ES-I3 (cell line): ENCODE data around the gene RPL19.

Experiments used
- H3K36me3 ChIP-seq: 2 replicates; pipeline ENCODE4 v1.6.1; 2013; ENCODE audit warnings: mild to moderate bottlenecking, low read length, control low read depth, moderate library complexity; ENCODE audit not compliant: insufficient read depth
- H3K4me1 ChIP-seq: 2 replicates; pipeline ENCODE4 v1.6.1; 2013; ENCODE audit warnings: mild to moderate bottlenecking, control low read depth, low read length; ENCODE audit not compliant: insufficient read depth
- H3K9ac ChIP-seq: 2 replicates; pipeline ENCODE4 v1.6.1; 2013; ENCODE audit warnings: low read depth, mild to moderate bottlenecking, low read length, moderate library complexity
- H3K9me3 ChIP-seq: 2 replicates; pipeline ENCODE4 v1.6.1; 2013; ENCODE audit warnings: mild to moderate bottlenecking, low read length, moderate library complexity; ENCODE audit not compliant: control insufficient read depth, insufficient read depth

Gene RPL19

GRCh38 chr17:39197380-39198185 is 2.5 kb upstream of the RPL19 start, which contains the start of gene CACNB1:
CACNB1 (minus strand) TSS chr17:39197669; CDS start chr17:39197495, 174 bp downstream.
- H3K9ac ChIP-seq = peak within 1 kb of the TSS; percentile 90
- H3K36me3 ChIP-seq = peaks cover 16% of the 10 kb centered on the region
- peaks cover 18% of the 10 kb centered on the region for H3K4me1 ChIP-seq
- H3K9me3 ChIP-seq = no peaks in the 10 kb centered on the region

DNA sequence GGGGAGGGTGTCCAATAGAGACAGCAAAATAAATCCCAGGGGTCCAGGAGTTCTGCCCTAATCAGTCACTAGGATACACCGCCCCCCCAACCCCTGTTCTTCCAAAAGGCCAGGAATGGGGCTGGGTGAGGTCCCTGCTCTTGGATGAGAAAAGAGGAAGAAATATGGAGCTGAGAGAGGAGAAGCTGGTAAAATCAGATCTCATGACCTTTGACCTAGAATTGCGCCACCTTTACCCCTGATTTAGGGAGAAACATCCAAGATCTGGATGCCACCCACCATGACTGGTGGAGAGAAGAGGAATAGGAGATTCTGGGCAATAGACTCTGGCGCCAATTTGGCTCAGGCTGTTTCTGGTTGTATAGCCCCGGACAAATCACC is 1.9 kb upstream of the RPL19 start:
- no peaks in the 10 kb centered on the region for H3K9me3 ChIP-seq
- peaks cover 18% of the 10 kb centered on the region for H3K4me1 ChIP-seq
- H3K36me3 ChIP-seq = peaks cover 18% of the 10 kb centered on the region
- peak overlapping the region; percentile 90; the same call in 1 of the 2 replicates for H3K9ac ChIP-seq

DNA sequence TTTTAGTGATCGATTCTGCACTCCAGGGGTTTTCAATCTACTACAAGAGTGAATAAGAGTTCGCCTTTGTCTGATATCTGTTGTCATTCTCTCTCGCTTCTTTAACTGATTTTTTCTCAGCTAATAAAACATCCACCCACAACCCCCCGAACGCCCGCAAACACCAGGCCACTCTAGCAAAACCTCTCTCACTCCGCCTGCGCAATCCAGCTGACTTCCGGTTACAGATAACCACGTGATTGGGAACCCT is 338 bp upstream of the RPL19 start:
- Histone ChIP-seq H3K9me3 (no peaks in the 10 kb centered on the region), H3K4me1 (peaks cover 18% of the 10 kb centered on the region), H3K36me3 (peaks cover 24% of the 10 kb centered on the region), H3K9ac (peak overlapping the region; percentile 80)

GRCh38 chr17:39200957-39201510 is 951 bp downstream of the RPL19 start:
- Histone ChIP-seq H3K9me3 (no peaks in the 10 kb centered on the region), H3K9ac (peak overlapping the region; percentile 80), H3K36me3 (peaks cover 24% of the 10 kb centered on the region), H3K4me1 (peaks cover 8% of the 10 kb centered on the region; the same call in 1 of the 2 replicates)

- H3K9me3 ChIP-seq = no peaks in the 10 kb centered on the region
- peaks cover 24% of the 10 kb centered on the region for H3K36me3 ChIP-seq
- H3K9ac ChIP-seq = no peak overlapping the region
- H3K4me1 ChIP-seq = peaks cover 12% of the 10 kb centered on the region
Measured at GRCh38 chr17:39204245-39204644, 4.2 kb downstream of the RPL19 start.

- H3K9me3 ChIP-seq = no peaks in the 10 kb centered on the region
- H3K4me1 ChIP-seq = peaks cover 14% of the 10 kb centered on the region
- peaks cover 24% of the 10 kb centered on the region for H3K36me3 ChIP-seq
- H3K9ac ChIP-seq = no peak overlapping the region
Measured at GRCh38 chr17:39205112-39205526, 5.0 kb downstream of the RPL19 start.

- H3K36me3 ChIP-seq = peaks cover 5% of the 10 kb centered on the region
- H3K4me1 ChIP-seq = peaks cover 21% of the 10 kb centered on the region
- H3K9me3 ChIP-seq = no peaks in the 10 kb centered on the region
- H3K9ac ChIP-seq = no peak overlapping the region
Measured at GRCh38 chr17:39208136-39208535, 8.1 kb downstream of the RPL19 start.

DNA sequence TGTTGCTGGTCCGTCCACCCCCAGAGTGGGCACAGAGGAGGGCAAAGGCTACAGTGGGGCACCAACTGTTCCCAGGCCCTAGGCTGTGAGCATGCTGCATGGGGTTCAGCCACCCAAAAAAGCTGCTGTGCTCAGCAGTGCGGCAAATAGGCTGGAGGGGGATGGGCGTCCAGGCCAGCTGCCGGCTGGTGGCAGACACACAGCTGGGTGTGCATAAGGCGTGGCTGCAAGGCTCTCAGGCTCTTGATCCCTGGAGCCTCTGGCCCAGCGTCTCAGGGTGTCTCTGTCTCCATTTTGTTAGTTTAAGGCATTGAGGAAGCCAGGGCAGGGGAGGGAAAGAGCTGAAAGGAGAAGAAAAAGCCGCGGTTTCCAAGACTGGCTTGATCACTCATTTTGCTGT is 8.8 kb downstream of the RPL19 start:
- Histone ChIP-seq H3K36me3 (peaks cover 3% of the 10 kb centered on the region; the same call in 1 of the 2 replicates), H3K9me3 (no peaks in the 10 kb centered on the region), H3K4me1 (peaks cover 21% of the 10 kb centered on the region), H3K9ac (no peak overlapping the region)

DNA sequence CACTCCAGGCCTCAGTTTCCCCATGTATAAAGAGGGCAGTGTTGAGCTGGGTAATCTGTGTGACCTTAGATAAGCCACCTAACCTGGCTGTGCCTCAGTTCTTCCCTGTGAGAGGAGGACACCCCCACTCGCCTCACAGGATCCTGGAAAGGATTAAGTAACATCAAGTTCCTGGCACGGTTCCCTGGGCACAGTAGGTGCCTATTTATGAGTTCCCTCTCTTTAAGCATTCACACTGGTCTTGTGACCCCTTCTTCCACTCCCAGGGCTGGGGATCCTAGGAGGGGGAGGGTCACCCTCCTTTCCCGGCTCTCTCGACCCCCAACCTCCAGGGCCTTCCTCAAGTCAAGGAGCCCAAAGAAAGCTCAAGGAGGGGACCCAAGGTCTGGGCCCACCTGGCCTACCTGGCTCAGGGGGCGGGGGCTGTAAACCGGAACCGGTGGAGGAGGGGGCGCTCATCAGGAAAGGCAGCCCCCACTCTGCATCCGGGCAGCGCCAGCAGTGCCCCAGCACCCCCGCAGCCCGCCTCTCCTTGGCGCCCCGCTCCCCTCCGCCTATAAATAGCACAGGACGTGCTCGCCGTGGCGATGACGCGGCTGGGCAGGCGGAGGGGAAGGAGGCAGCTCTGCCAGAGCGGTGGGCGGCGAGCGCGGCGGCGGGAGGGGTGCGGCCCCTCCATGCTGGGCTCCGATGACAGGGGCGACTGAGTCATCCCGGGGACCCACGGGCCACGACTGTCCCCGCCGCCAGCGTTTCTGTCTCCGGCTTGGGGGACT is 9.4 kb downstream of the RPL19 start:
- Histone ChIP-seq H3K9ac (peak overlapping the region; percentile 37), H3K9me3 (no peaks in the 10 kb centered on the region), H3K4me1 (peaks cover 23% of the 10 kb centered on the region), H3K36me3 (no peaks in the 10 kb centered on the region)

DNA sequence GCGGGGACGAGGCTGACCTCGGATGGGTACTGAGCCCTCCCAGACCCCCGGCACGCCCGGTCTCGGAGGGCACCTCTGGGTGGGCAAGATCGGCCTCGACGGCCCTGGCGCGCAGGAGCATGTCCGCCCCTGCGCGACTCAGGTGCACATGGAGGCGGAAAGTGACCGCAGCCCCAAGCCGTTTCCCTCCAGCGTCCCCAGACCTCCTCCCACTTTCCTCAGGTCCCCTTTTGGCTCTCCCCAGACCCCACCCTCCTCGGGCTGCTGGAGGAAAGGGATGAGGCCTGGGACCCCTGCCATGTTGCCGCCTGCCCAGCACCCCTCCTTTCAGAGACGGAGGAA is 10.0 kb downstream of the RPL19 start:
- Histone ChIP-seq H3K4me1 (peaks cover 23% of the 10 kb centered on the region), H3K9me3 (no peaks in the 10 kb centered on the region), H3K9ac (peak overlapping the region; percentile 37), H3K36me3 (no peaks in the 10 kb centered on the region)

- Histone ChIP-seq H3K9ac (no peak overlapping the region), H3K4me1 (peaks cover 23% of the 10 kb centered on the region), H3K9me3 (no peaks in the 10 kb centered on the region)
Measured at GRCh38 chr17:39212195-39212810, 12.2 kb downstream of the RPL19 start.

DNA sequence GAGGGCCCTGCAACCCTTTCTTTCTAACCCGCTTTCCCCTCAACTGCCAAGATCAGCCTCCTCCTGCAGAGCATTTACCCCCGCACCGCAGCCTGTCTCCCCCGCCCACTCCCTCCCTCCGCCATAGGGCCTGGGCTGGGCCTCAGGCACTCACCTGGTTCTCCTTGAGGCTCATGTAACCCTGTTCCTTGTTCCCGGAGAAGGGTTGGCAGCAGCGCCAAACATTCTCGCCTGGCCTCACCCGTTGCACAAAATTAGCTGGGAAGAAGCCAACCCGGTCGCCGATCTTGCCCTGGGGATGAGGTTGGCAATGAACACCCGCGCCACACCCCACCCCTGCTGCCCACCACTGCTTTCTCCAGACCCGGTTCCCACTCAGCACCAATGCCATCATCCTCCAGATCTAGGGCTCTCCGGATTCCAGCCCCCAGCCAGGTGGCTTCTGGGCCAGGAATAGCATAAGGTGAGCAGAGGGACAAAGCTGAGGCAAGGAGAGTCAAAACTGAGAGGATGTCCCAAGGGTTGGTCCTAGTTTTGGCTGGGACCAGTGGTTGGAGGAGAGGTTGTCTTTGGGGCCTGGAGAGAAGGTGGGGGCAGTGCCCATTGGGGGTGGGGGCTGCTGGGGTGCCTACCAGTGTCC is 12.9 kb downstream of the RPL19 start:
- H3K4me1 ChIP-seq = peaks cover 23% of the 10 kb centered on the region
- H3K36me3 ChIP-seq = no peaks in the 10 kb centered on the region
- no peak overlapping the region for H3K9ac ChIP-seq
- no peaks in the 10 kb centered on the region for H3K9me3 ChIP-seq

More at GRCh38 chr17:39212195-39212810, 12.2 kb downstream of the RPL19 start:
- no peaks in the 10 kb centered on the region for H3K36me3 ChIP-seq

GRCh38 chr17:39213852-39214251 is 13.8 kb downstream of the RPL19 start:
- Histone ChIP-seq H3K9me3 (no peaks in the 10 kb centered on the region), H3K4me1 (peaks cover 19% of the 10 kb centered on the region), H3K36me3 (no peaks in the 10 kb centered on the region), H3K9ac (no peak overlapping the region)

DNA sequence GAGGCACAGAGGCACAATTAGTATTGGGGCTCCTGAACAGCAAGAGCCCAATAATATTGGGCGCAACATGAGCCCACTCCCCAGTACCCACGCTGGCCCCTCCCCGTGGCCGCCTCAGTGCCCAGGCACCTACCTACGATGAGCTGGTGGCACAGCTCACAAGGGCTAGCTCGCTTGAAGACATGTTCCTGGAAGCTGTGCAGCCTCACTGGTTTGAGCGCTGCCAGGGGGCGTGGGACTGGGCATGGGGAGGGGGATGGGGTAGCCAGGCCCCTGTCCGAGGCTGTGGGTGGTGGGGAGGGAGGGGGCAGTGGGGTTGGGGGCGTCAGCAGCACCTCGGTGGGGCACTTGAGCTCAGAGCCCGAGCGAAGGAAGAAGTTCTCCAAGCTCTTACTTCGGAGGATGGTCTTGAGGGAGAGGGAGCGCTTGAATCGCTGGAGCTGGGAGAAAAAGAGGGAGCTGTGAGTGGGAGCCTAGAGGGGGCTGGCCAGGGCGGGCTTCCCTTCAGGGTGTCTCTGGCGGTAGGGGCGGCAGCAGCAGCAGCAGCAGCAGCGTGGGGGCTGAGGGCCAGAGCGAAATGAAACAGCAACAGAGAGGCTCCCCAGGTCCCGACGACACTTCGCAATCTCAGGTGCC is 17.8 kb downstream of the RPL19 start:
- no peaks in the 10 kb centered on the region for H3K36me3 ChIP-seq

More for the DNA sequence above, 17.8 kb downstream of the RPL19 start:
- Histone ChIP-seq H3K4me1 (peaks cover 4% of the 10 kb centered on the region; the same call in 1 of the 2 replicates), H3K9ac (no peak overlapping the region), H3K9me3 (no peaks in the 10 kb centered on the region)
